HG03064 (cell line): ENCODE results near the gene MRPS9.

Source experiments
- ATAC-seq: cut with Tn5 transposase; IDR thresholded peaks from one replicate; pipeline ENCODE4 v1.9.1; 2021; ENCODE audit warnings: low read depth; ENCODE audit not compliant: unreplicated experiment

The MRPS9 gene

DNA sequence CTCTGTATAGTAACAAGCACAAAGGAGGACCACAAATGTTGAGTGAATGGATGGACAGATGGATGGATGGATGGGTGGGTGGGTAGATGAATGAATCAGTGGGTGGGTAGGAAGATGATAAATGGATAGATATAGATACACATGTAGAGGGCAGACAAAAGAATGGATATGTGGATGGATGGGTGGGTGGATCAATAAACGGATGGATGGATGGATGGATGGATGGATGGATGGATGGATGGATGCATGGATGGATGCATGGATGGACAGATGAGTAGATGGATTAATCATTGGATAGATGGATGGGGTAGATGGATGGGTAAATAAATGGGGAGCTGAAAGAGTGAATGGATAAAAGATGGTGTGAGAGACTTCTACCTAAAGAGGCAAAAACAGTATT, 111.4 kb downstream of the MRPS9 start:
- no peak for ATAC-seq
